DOHH2 (cell line): ENCODE data around the gene TOMM6.

Source experiments
- H3F3A ChIP-seq: fragments of 200-600 bp; sonication (generic), shearing (Covaris generic); 2 replicates; pipeline ENCODE4 v1.6.0; 2016; ENCODE audit warnings: antibody characterized with exemption, mild to moderate bottlenecking; ENCODE audit not compliant: control insufficient read depth, insufficient read depth
- H3K27ac ChIP-seq: fragments of 200-600 bp; sonication (generic); 2 replicates; pipeline ENCODE4 v1.5.1; 2014; ENCODE audit warnings: low read depth, mild to moderate bottlenecking, low read length, moderate library complexity
- H3K27me3 ChIP-seq: fragments of 200-600 bp; sonication (generic); 2 replicates; pipeline ENCODE4 v1.6.1; 2014; ENCODE audit warnings: mild to moderate bottlenecking, low read length, mixed read lengths; ENCODE audit not compliant: control insufficient read depth
- H3K36me3 ChIP-seq: fragments of 200-600 bp; sonication (generic); 2 replicates; pipeline ENCODE4 v1.6.1; 2014; ENCODE audit warnings: mild to moderate bottlenecking, low read length, moderate library complexity, mixed read lengths; ENCODE audit not compliant: control insufficient read depth
- H3K4me1 ChIP-seq: fragments of 200-600 bp; sonication (generic); 2 replicates; pipeline ENCODE4 v1.6.1; 2014; ENCODE audit warnings: mild to moderate bottlenecking, low read length, mixed read lengths; ENCODE audit not compliant: control insufficient read depth
- H3K4me2 ChIP-seq: fragments of 200-600 bp; sonication (generic); 2 replicates; pipeline ENCODE4 v1.6.0; 2014; ENCODE audit warnings: mild to moderate bottlenecking, low read length, moderate library complexity
- H3K4me3 ChIP-seq: fragments of 200-600 bp; sonication (generic); 2 replicates; pipeline ENCODE4 v1.5.1; 2014; ENCODE audit warnings: mild to moderate bottlenecking, low read length, mixed read lengths
- H3K79me2 ChIP-seq: fragments of 200-600 bp; sonication (generic); 2 replicates; pipeline ENCODE4 v1.6.1; 2014; ENCODE audit warnings: mild to moderate bottlenecking, low read length, mixed read lengths; ENCODE audit not compliant: control insufficient read depth
- H3K9me2 ChIP-seq: fragments of 200-600 bp; sonication (generic); replicated peaks from 2 replicates; pipeline ENCODE4 v1.6.1; 2014; ENCODE audit warnings: mild to moderate bottlenecking, low read length, mixed read lengths; ENCODE audit not compliant: control insufficient read depth
- H3K9me3 ChIP-seq: fragments of 200-600 bp; sonication (generic); 2 replicates; pipeline ENCODE4 v1.6.1; 2014; ENCODE audit warnings: antibody characterized with exemption, low read length, mixed read lengths; ENCODE audit not compliant: control insufficient read depth, insufficient read depth
- H4K20me1 ChIP-seq: fragments of 200-600 bp; sonication (generic); 2 replicates; pipeline ENCODE4 v1.6.0; 2014; ENCODE audit warnings: low read depth, mild to moderate bottlenecking, antibody characterized with exemption, low read length, moderate library complexity; ENCODE audit not compliant: control insufficient read depth, insufficient read depth
- EZH2phosphoT487 ChIP-seq: fragments of 200-600 bp; sonication (generic); IDR thresholded peaks from 2 replicates; pipeline ENCODE4 v1.6.1; 2017; ENCODE audit warnings: borderline replicate concordance, mild to moderate bottlenecking, antibody characterized with exemption, low read length, moderate library complexity, mixed read lengths
- TF ChIP-seq, protein P1 (sequence below): fragments of 200-600 bp; sonication (generic); IDR thresholded peaks from one replicate; pipeline ENCODE4 v1.5.1; 2014; ENCODE audit warnings: antibody characterized with exemption, mild to moderate bottlenecking, low read depth, low read length; ENCODE audit not compliant: poor library complexity, severe bottlenecking

TOMM6 gene

DNA sequence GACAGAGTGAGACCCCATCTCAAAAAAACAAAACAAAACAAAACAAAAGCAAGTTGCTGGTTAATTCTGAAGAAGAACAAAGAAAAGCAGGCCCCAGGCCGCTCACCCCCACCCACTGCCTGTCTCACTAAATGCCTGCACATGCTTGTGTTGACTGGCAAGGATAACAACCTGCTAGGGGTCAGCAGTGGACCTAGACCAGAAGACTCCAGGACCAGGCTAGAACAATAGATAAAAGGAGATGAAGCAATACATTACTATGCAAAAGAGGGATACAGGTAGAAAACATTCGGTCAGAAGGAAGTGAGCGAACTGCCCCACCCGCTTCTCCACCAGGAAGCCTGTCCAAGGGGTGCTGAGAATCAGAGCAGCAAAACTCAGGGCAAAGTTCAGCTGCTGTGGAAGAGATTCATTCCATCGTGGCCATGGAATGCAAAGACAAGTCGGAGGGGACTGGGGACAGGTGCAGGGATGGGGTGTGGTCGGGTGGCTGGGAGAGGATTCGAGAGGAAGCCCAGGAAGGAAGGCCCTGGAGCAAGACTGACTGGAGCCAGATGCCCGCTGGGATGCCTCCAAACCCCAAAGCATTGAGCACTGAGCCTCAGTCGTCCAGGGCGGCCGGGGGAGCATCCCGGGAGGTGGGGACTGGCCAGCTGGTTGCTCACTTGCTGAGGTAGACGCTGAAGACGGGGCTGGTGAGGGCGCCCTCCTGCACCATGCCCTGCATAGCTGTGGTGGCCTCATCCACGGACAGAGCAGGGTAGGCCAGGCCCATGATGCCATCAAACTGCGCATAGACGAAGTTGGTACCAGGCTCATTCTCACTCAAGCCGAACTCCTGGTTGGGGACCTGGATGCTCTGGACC is 45.6 kb upstream of the TOMM6 start:
- H4K20me1 ChIP-seq: no peaks in the 10 kb centered on the region
- no peak overlapping the region for H3K27ac ChIP-seq
- H3K9me3 ChIP-seq: no peaks in the 10 kb centered on the region
- H3K4me2 ChIP-seq: no peak overlapping the region
- TF ChIP-seq, protein P1, sequence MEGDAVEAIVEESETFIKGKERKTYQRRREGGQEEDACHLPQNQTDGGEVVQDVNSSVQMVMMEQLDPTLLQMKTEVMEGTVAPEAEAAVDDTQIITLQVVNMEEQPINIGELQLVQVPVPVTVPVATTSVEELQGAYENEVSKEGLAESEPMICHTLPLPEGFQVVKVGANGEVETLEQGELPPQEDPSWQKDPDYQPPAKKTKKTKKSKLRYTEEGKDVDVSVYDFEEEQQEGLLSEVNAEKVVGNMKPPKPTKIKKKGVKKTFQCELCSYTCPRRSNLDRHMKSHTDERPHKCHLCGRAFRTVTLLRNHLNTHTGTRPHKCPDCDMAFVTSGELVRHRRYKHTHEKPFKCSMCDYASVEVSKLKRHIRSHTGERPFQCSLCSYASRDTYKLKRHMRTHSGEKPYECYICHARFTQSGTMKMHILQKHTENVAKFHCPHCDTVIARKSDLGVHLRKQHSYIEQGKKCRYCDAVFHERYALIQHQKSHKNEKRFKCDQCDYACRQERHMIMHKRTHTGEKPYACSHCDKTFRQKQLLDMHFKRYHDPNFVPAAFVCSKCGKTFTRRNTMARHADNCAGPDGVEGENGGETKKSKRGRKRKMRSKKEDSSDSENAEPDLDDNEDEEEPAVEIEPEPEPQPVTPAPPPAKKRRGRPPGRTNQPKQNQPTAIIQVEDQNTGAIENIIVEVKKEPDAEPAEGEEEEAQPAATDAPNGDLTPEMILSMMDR: no peak
- TF ChIP-seq EZH2phosphoT487: no peak
- H3K4me1 ChIP-seq: no peaks in the 10 kb centered on the region
- H3K36me3 ChIP-seq: no peaks in the 10 kb centered on the region
- no peaks in the 10 kb centered on the region for H3K79me2 ChIP-seq
- H3K27me3 ChIP-seq: peaks cover 6% of the 10 kb centered on the region; the same call in 1 of the 2 replicates
- no peaks in the 10 kb centered on the region for H3F3A ChIP-seq
- no peaks in the 10 kb centered on the region for H3K9me2 ChIP-seq
- no peak overlapping the region for H3K4me3 ChIP-seq

- Histone ChIP-seq H3K4me2 (no peak overlapping the region), H3K27ac (no peak overlapping the region), H3K27me3 (peaks cover 6% of the 10 kb centered on the region; the same call in 1 of the 2 replicates), H3K4me1 (no peaks in the 10 kb centered on the region), H3K9me2 (no peaks in the 10 kb centered on the region), H4K20me1 (no peaks in the 10 kb centered on the region), H3K9me3 (no peaks in the 10 kb centered on the region), H3F3A (no peaks in the 10 kb centered on the region), H3K79me2 (no peaks in the 10 kb centered on the region), H3K4me3 (no peak overlapping the region), H3K36me3 (no peaks in the 10 kb centered on the region)
- TF ChIP-seq, protein P1: no peak
- no peak for TF ChIP-seq EZH2phosphoT487
Measured at GRCh38 chr6:41743406-41744235, 43.9 kb upstream of the TOMM6 start.

- Histone ChIP-seq H4K20me1 (no peaks in the 10 kb centered on the region), H3F3A (no peaks in the 10 kb centered on the region), H3K79me2 (no peaks in the 10 kb centered on the region), H3K36me3 (no peaks in the 10 kb centered on the region), H3K4me3 (no peak overlapping the region), H3K4me2 (no peak overlapping the region), H3K9me3 (no peaks in the 10 kb centered on the region), H3K27ac (no peak overlapping the region), H3K9me2 (no peaks in the 10 kb centered on the region), H3K27me3 (peaks cover 6% of the 10 kb centered on the region; the same call in 1 of the 2 replicates), H3K4me1 (no peaks in the 10 kb centered on the region)
- TF ChIP-seq, protein P1: no peak
- TF ChIP-seq EZH2phosphoT487: no peak
Measured at GRCh38 chr6:41744236-41744787, 43.2 kb upstream of the TOMM6 start.
